Measurements from ENCODE around the gene CCDC85C. TPM values are rescaled to one million over a fixed set of nuclear protein-coding genes. Genes with fewer than 3 reads are reported as not detected.

The CCDC85C gene
- total and polyA plus RNA-seq, 2 experiments from 2014 or later: 4.5 to 24.9 TPM

DNA sequence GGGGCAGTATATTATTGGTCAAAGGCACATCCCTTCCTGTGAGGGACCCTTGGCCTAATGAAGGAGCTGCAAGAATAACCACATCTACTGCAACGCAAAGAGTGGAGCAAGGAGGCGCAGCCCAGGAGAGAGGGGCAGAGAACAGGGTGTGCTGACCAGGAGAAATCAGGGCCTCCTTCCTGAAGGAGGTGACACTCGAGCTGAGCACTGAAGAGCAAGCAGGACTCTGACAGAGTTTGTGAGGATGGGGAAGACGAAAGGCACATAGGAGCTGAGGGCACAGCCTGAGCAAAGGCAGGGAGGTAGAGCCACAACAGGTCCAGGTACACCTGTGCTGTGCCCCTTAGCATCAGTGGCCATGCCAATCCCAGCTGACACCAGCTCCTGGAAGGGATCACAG, 60.6 kb downstream of the CCDC85C start:
- Histone ChIP-seq H3F3A (replicated peaks; ENCODE audit: low read depth) (no peaks in the 10 kb centered on the region), H3K79me2 (replicated peaks; ENCODE audit: insufficient read depth) (peaks cover 63% of the 10 kb centered on the region), H3K4me3 (no peak overlapping the region), H3K27me3 (ENCODE audit: insufficient read depth) (no peaks in the 10 kb centered on the region), H4K20me1 (replicated peaks; ENCODE audit: insufficient read depth) (peaks cover 9% of the 10 kb centered on the region; the same call in 1 of the 2 replicates), H3K9me2 (ENCODE audit: insufficient read depth) (no peaks in the 10 kb centered on the region), H2AFZ (no peak overlapping the region), H3K4me1 (ENCODE audit: insufficient read depth) (peaks cover 17% of the 10 kb centered on the region), H3K4me2 (no peak overlapping the region), H3K36me3 (ENCODE audit: insufficient read depth) (no peaks in the 10 kb centered on the region), H3K27ac (ENCODE audit: low read depth) (no peak overlapping the region)
- Mint-ChIP-seq H3K27me3 (ENCODE audit: insufficient read depth, low read depth, poor library complexity) (peaks cover 17% of the 10 kb centered on the region), H3K4me1 (peaks cover 53% of the 10 kb centered on the region), H3K9me3 (no peaks in the 10 kb centered on the region), H3K27ac (no peak overlapping the region), H3K4me3 (no peak overlapping the region), H3K36me3 (ENCODE audit: low read depth) (no peaks in the 10 kb centered on the region)
- DNase-seq (ENCODE audit: low spot score): no peak
- TF ChIP-seq, protein P1, sequence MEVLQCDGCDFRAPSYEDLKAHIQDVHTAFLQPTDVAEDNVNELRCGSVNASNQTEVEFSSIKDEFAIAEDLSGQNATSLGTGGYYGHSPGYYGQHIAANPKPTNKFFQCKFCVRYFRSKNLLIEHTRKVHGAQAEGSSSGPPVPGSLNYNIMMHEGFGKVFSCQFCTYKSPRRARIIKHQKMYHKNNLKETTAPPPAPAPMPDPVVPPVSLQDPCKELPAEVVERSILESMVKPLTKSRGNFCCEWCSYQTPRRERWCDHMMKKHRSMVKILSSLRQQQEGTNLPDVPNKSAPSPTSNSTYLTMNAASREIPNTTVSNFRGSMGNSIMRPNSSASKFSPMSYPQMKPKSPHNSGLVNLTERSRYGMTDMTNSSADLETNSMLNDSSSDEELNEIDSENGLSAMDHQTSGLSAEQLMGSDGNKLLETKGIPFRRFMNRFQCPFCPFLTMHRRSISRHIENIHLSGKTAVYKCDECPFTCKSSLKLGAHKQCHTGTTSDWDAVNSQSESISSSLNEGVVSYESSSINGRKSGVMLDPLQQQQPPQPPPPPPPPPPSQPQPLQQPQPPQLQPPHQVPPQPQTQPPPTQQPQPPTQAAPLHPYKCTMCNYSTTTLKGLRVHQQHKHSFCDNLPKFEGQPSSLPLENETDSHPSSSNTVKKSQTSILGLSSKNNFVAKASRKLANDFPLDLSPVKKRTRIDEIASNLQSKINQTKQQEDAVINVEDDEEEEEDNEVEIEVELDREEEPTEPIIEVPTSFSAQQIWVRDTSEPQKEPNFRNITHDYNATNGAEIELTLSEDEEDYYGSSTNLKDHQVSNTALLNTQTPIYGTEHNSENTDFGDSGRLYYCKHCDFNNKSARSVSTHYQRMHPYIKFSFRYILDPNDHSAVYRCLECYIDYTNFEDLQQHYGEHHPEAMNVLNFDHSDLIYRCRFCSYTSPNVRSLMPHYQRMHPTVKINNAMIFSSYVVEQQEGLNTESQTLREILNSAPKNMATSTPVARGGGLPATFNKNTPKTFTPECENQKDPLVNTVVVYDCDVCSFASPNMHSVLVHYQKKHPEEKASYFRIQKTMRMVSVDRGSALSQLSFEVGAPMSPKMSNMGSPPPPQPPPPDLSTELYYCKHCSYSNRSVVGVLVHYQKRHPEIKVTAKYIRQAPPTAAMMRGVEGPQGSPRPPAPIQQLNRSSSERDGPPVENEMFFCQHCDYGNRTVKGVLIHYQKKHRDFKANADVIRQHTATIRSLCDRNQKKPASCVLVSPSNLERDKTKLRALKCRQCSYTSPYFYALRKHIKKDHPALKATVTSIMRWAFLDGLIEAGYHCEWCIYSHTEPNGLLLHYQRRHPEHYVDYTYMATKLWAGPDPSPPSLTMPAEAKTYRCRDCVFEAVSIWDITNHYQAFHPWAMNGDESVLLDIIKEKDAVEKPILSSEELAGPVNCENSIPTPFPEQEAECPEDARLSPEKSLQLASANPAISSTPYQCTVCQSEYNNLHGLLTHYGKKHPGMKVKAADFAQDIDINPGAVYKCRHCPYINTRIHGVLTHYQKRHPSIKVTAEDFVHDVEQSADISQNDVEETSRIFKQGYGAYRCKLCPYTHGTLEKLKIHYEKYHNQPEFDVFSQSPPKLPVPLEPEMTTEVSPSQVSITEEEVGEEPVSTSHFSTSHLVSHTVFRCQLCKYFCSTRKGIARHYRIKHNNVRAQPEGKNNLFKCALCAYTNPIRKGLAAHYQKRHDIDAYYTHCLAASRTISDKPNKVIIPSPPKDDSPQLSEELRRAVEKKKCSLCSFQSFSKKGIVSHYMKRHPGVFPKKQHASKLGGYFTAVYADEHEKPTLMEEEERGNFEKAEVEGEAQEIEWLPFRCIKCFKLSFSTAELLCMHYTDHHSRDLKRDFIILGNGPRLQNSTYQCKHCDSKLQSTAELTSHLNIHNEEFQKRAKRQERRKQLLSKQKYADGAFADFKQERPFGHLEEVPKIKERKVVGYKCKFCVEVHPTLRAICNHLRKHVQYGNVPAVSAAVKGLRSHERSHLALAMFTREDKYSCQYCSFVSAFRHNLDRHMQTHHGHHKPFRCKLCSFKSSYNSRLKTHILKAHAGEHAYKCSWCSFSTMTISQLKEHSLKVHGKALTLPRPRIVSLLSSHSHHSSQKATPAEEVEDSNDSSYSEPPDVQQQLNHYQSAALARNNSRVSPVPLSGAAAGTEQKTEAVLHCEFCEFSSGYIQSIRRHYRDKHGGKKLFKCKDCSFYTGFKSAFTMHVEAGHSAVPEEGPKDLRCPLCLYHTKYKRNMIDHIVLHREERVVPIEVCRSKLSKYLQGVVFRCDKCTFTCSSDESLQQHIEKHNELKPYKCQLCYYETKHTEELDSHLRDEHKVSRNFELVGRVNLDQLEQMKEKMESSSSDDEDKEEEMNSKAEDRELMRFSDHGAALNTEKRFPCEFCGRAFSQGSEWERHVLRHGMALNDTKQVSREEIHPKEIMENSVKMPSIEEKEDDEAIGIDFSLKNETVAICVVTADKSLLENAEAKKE (CRISPR knock-in tag; IDR thresholded peaks at IDR 0.05): no peak
- no peak for ATAC-seq

- H3K9me2 ChIP-seq (ENCODE audit: insufficient read depth): no peaks in the 10 kb centered on the region
- H3K27ac Mint-ChIP-seq: no peak overlapping the region
- H4K20me1 ChIP-seq (replicated peaks; ENCODE audit: insufficient read depth): peaks cover 3% of the 10 kb centered on the region; the same call in 1 of the 2 replicates
- H3K36me3 ChIP-seq (ENCODE audit: insufficient read depth): no peaks in the 10 kb centered on the region
- no peaks in the 10 kb centered on the region for H3F3A ChIP-seq (replicated peaks; ENCODE audit: low read depth)
- no peak overlapping the region for H3K27ac ChIP-seq (ENCODE audit: low read depth)
- DNase-seq (ENCODE audit: low spot score) (no peak), ATAC-seq (no peak)
- peaks cover 62% of the 10 kb centered on the region for H3K79me2 ChIP-seq (replicated peaks; ENCODE audit: insufficient read depth)
- no peaks in the 10 kb centered on the region for H3K36me3 Mint-ChIP-seq (ENCODE audit: low read depth)
- no peak overlapping the region for H2AFZ ChIP-seq
- no peaks in the 10 kb centered on the region for H3K9me3 Mint-ChIP-seq
- no peak overlapping the region for H3K4me2 ChIP-seq
- H3K27me3 ChIP-seq (ENCODE audit: insufficient read depth): no peaks in the 10 kb centered on the region
- H3K4me3 Mint-ChIP-seq: no peak overlapping the region
- H3K4me3 ChIP-seq: no peak overlapping the region
- peaks cover 23% of the 10 kb centered on the region for H3K27me3 Mint-ChIP-seq (ENCODE audit: insufficient read depth, low read depth, poor library complexity)
- peaks cover 57% of the 10 kb centered on the region for H3K4me1 Mint-ChIP-seq
- peaks cover 22% of the 10 kb centered on the region for H3K4me1 ChIP-seq (ENCODE audit: insufficient read depth)
- TF ChIP-seq, protein P2, sequence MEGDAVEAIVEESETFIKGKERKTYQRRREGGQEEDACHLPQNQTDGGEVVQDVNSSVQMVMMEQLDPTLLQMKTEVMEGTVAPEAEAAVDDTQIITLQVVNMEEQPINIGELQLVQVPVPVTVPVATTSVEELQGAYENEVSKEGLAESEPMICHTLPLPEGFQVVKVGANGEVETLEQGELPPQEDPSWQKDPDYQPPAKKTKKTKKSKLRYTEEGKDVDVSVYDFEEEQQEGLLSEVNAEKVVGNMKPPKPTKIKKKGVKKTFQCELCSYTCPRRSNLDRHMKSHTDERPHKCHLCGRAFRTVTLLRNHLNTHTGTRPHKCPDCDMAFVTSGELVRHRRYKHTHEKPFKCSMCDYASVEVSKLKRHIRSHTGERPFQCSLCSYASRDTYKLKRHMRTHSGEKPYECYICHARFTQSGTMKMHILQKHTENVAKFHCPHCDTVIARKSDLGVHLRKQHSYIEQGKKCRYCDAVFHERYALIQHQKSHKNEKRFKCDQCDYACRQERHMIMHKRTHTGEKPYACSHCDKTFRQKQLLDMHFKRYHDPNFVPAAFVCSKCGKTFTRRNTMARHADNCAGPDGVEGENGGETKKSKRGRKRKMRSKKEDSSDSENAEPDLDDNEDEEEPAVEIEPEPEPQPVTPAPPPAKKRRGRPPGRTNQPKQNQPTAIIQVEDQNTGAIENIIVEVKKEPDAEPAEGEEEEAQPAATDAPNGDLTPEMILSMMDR (conservative IDR thresholded peaks at IDR 0.05; ENCODE audit: low read depth in 2 of 2): no peak
- TF ChIP-seq ZNF331 (CRISPR knock-in tag; IDR thresholded peaks at IDR 0.05; ENCODE audit: low read depth): no peak
- TF ChIP-seq NANOG (IDR thresholded peaks at IDR 0.05; ENCODE audit: borderline replicate concordance): no peak
- no peak for TF ChIP-seq ETS1 (IDR thresholded peaks at IDR 0.05)
- TF ChIP-seq CREB1 (CRISPR knock-in tag; IDR thresholded peaks at IDR 0.05; ENCODE audit: low read depth): no peak
Observed at GRCh38 chr14:99542566-99542965, 61.4 kb downstream of the CCDC85C start.
